Measurements from ENCODE around the gene PLEKHO2.

The PLEKHO2 gene

GRCh38 chr15:64857421-64857820, 15.7 kb downstream of the PLEKHO2 start:
- no peak for DNase-seq

DNA sequence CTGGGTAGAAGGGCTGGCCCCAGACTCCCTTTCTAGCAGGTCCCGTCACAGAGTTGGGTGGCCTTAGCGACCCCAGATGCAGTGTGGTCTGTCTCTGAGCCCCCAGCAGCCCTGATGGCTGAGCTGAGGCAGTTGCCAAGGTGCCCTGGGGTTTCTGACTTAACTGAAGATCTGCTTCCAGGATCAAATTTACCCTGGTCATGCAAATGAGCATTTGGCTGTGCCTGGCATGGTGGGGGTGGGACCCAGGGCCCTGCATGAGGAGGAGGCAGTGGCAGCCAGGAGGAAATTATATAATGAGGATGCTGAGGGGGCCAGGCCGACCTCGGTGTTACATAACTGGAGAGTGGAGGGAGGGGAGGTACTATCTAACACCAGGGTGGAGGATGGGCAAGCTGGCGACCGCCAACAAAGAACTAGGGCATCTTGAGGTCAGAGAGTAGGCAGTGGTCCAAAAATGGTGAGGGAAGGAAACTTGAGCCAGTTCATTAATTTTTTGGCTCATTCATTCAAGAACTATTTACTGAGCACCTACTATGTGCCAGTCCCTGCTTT, 16.4 kb downstream of the PLEKHO2 start:
- DNase-seq = no peak

- no peak for DNase-seq
These were observed 17.5 kb downstream of the PLEKHO2 start for GRCh38 chr15:64859226-64859625.

DNA sequence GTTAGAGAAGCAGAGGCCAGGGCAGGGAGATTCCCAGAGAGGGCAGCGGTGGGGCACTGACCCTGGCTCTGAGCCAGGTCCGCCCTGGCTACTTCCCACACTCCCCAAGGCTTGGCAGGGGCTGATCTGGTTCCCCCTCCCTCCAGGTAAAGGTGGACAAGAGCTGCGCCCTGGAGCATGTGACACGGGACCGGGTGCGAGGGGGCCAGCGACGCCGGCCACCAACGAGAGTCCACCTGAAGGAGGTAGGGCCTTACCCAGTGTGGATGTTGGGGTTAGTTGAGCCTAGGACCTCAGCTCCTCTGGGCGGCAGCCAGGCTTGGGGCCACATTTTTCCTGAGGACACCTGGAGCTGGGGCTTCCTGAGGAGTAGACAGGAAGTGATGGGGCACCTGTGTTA, 19.6 kb downstream of the PLEKHO2 start:
- no peak for DNase-seq

GRCh38 chr15:64861960-64862359, 20.2 kb downstream of the PLEKHO2 start:
- no peak for DNase-seq

GRCh38 chr15:64862408-64862807, 20.7 kb downstream of the PLEKHO2 start:
- no peak for DNase-seq

DNA sequence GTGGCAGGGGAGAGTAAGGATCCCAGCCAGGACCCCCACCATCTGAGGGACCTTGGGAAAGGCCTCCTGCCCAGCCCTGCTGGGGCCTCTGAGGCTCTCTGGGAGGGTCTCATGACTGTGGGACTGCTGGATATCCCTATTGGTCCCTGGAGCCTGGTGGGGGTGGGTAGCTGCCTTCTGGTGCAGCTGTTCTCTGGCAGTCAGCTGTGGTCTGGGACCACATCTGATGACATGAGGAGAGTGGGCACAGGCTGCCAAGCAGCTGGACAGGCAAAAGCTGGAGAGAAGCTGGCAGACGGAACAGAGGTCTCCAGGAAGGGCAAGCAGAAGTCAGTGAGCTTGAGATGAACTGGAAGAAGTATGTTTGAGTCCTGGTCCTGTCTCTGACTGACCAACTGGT, 22.4 kb downstream of the PLEKHO2 start:
- DNase-seq = no peak

DNA sequence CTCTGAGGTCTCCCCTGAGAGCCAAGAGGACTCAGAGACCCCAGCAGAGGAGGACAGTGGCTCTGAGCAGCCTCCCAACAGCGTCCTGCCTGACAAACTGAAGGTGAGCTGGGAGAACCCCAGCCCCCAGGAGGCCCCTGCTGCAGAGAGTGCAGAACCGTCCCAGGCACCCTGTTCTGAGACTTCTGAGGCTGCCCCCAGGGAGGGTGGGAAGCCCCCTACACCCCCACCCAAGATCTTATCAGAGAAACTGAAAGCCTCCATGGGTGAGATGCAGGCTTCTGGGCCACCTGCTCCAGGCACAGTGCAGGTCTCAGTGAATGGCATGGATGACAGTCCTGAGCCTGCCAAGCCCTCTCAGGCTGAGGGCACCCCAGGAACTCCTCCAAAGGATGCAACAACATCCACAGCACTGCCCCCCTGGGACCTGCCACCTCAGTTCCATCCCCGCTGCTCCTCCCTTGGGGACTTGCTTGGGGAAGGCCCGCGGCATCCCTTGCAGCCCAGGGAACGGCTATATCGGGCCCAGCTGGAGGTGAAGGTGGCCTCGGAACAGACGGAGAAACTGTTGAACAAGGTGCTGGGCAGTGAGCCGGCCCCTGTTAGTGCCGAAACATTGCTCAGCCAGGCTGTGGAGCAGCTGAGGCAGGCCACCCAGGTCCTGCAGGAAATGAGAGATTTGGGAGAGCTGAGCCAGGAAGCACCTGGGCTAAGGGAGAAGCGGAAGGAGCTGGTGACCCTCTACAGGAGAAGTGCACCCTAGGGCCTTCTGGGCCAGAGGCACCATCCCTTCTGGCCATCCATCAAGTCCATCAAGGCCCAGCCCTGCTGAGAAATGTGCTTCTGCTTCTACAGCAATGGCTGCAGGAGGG, 23.6 kb downstream of the PLEKHO2 start:
- DNase-seq = no peak

DNA sequence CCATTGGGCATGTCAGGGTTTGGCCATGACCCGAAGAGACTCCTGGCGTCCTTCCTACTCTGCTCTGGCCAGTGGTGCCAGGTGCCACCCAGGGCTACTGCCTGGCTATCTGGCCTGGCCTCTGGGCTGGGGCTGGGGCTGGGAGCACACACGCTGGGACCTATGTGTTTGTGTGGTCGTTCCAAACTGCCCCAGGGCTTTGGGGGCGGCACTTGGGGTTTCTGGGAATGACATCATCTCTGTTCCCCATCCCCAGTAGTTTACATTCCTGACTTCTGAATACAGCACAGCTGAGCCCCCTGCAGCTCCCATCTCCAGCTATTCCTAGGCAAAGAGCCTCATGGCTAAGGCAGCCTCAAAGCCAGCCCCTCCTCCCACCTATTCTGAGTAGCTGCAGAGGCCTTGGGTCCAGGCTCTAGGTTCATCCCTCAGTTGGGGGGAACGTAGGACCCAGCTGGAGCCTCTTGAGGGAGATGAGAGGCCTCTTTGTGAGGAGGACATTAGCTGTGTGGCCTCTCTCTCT, 24.3 kb downstream of the PLEKHO2 start:
- DNase-seq = no peak

DNA sequence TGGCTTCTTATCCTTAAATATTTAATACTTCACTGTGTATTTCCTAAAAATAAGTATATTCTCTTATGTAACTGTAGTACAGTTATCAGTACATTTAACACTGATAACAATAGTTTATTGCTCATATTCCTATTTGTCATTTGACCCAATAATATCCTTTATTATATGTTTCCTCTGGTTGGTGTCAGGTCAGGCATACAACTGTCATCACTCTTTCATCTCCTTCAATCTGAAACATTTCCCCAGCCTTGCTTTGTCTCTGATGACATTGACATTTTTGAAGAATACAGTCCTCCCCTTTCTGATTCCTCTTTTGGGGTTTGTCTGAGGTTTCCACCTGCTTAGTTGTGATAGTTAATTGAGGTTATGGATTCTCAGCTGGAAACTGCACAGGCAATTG, 27.8 kb downstream of the PLEKHO2 start:
- no peak for DNase-seq

- DNase-seq = no peak
These were observed 28.6 kb downstream of the PLEKHO2 start for GRCh38 chr15:64870353-64870752.

GRCh38 chr15:64875641-64876223, 34.0 kb downstream of the PLEKHO2 start:
- no peak for DNase-seq

GRCh38 chr15:64877435-64877834, 35.7 kb downstream of the PLEKHO2 start:
- DNase-seq = no peak

DNA sequence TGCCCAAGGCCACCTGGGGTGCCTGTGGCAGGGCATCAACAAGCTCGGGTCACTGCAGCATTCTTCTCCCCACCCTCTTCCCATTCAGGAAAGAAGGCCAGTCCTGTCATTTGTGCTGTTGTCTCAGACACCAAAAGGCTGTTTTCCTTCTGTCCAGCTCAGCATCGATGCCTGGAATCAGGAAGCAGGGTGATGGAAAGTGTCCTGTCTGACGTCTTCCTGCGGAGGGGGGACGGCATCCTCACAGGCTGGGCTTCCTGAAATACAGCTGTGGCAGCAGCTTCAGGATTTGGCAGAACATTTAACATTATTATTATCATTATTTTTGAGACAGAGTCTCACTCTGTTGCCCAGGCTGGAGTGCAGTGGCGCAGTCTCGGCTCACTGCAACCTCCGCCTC, 37.0 kb downstream of the PLEKHO2 start:
- DNase-seq = no peak

- no peak for DNase-seq
These were observed 41.4 kb downstream of the PLEKHO2 start for GRCh38 chr15:64883100-64883581.

- peak; percentile 74 for DNase-seq
These were observed 42.3 kb downstream of the PLEKHO2 start for GRCh38 chr15:64883997-64884511.

DNA sequence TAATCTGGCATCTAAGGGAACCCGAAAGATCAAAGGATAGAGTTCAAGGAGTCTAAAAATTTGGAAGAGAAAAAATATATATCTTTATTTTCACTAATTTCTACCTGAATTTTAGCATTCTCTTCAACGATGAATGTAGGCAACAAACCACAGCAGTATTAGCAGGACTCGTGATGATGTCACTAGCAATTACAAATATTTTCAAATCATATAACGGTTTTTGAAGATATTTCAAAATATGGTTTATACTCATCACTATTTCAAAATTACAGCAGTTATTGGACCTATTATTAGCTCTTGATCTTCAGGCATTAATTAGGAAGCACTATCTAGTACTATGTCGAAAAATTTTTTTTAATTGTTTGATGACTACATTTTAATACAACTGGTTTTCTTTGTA, 43.0 kb downstream of the PLEKHO2 start:
- DNase-seq = no peak

DNA sequence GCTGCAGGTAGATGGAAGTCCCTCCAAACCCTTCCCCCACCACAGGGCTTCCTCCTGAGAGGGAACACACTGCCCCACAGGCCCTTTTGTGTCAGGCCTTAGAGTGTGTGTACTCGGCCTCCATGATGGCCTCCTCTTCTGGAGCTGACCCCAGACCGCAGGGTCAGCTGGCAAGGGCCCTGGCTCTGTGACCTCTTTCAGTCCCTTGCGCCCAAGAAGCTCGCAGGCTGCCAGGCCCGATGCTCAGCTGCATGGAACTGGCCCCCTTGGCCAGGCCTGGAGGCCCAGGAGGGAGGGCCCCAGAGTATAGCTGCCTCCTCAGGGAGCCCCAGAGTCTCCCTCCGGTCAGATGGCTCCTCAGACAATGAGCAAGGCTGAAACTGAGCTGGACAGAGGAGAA, 46.6 kb downstream of the PLEKHO2 start:
- DNase-seq = no peak

- no peak for DNase-seq
These were observed 49.8 kb downstream of the PLEKHO2 start for GRCh38 chr15:64891561-64891960.

GRCh38 chr15:64892847-64893403, 51.2 kb downstream of the PLEKHO2 start:
- DNase-seq = no peak

DNA sequence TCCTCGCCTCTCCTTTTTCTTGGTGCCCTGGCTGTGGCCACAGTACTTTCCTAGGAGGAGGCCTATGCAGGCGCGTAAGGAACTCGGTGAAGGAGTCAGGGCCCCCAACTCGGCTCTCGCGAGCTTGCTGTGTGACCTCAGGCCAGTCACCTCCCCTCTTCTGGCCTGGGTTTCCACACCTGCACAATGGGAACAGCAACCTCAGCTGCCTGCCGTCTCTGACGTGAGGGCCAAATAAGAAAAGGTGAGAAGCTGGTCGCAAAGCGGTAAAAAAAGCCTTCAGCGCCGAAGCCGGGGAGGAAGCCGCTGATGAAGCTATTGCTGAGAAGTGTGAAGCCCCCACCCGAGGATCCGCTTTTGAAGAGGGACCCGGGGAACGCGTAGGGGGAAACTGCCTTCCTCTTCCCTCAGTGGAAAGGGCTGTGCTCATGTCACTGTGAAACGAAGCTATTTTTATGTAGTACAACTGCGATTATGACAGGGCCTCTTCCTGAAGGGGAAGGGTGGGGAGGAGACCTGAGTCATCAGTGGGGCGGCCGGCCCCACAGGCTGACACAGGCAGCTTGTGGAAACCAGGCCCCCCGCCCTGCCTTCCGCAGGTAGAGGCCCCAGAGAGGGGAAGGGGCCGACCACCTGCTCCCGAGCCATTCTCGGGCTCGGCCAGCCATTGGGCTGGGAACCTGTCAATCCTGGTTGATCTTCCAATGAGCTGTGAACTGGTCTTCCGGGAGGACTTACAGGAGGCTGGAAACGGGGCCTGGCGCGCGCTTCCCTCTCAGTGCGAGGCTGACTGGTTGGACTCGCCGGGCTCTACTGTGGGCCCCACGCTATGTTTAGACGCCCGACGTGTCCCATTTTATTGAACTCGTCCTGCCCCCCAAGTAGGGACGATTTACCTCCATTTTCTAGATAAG, 52.0 kb downstream of the PLEKHO2 start:
- DNase-seq = peak; percentile 87

DNA sequence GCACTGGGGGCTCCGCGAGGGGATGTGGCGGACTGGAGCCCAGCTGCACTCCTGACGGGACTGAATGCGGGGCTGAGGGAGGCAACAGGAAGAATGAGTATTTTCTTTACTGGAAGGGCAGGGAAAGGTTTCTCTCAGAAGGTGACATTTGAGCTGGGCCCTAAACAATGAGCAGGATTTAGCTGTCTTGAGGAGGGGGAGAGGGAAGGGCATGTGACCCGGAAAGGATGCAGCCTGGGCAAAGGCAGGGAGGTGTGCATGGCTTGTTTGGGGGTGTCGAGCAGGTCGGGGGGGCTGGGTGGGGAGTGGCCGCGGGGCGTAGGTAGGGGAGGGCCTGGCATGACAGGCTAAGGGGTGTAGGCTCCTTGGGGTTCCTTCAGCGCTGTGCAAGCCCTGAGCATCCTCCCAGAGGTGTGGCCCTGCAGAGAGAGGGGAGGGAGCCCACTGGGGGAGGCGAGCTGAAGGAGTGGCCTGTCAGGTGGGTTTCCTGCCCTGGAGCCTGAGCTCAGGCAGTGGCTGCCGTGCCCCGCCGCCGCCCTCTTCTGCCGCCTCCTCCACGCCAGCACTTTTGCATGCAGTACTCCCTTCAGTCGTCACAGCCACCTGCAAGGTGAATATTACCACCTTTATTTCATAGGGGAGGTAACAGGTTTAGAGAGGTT, 52.8 kb downstream of the PLEKHO2 start:
- DNase-seq = peak; percentile 43

All from activated T-cell treated with anti-CD3 and anti-CD28 coated beads for 4 hours (primary cell).